ENCODE results near the gene RNF32. TPM values are rescaled to one million over a fixed set of nuclear protein-coding genes. Genes with fewer than 3 reads are reported as not detected.
"Not testable (repeated sequence)": the region's sequence is repeated elsewhere in the genome, so short reads cannot be mapped to it uniquely, and the experiment has no call there.

RNF32 gene
- total RNA-seq, 1 donor: under 0.01 TPM

GRCh38 chr7:156618078-156618779 lies 22.3 kb upstream of the RNF32 start:
- no peak for DNase-seq (ENCODE audit: insufficient read length, low spot score, missing footprints)
- Histone ChIP-seq H3K36me3 (ENCODE audit: insufficient read depth, low read length) (no peaks in the 10 kb centered on the region), H2AFZ (ENCODE audit: low read length) (no peak overlapping the region), H3K79me2 (ENCODE audit: insufficient read depth, low read length) (no peaks in the 10 kb centered on the region), H3K4me2 (ENCODE audit: insufficient read depth, low read length) (no peak overlapping the region), H4K20me1 (ENCODE audit: insufficient read depth, low read length) (no peaks in the 10 kb centered on the region), H3K4me1 (ENCODE audit: insufficient read depth, low read length) (no peaks in the 10 kb centered on the region), H3K27me3 (ENCODE audit: insufficient read depth, low read length) (peaks cover 22% of the 10 kb centered on the region), H3K27ac (ENCODE audit: low read depth, low read length) (no peak overlapping the region), H3K4me3 (ENCODE audit: insufficient read depth, low read length) (no peak overlapping the region), H3K9me3 (ENCODE audit: low read depth, low read length) (no peaks in the 10 kb centered on the region)
- TF ChIP-seq CTCF (IDR thresholded peaks at IDR 0.05; ENCODE audit: extremely low read depth, low read depth, low read length): no peak

- Histone ChIP-seq H3K27me3 (ENCODE audit: insufficient read depth, low read length) (peaks cover 22% of the 10 kb centered on the region), H3K4me2 (ENCODE audit: insufficient read depth, low read length) (no peak overlapping the region), H3K36me3 (ENCODE audit: insufficient read depth, low read length) (no peaks in the 10 kb centered on the region), H2AFZ (ENCODE audit: low read length) (no peak overlapping the region), H3K9me3 (ENCODE audit: low read depth, low read length) (no peaks in the 10 kb centered on the region), H4K20me1 (ENCODE audit: insufficient read depth, low read length) (no peaks in the 10 kb centered on the region), H3K4me3 (ENCODE audit: insufficient read depth, low read length) (no peak overlapping the region), H3K79me2 (ENCODE audit: insufficient read depth, low read length) (no peaks in the 10 kb centered on the region), H3K4me1 (ENCODE audit: insufficient read depth, low read length) (no peaks in the 10 kb centered on the region), H3K27ac (ENCODE audit: low read depth, low read length) (no peak overlapping the region)
- TF ChIP-seq CTCF (IDR thresholded peaks at IDR 0.05; ENCODE audit: extremely low read depth, low read depth, low read length): no peak
- no peak for DNase-seq (ENCODE audit: insufficient read length, low spot score, missing footprints)
Observed at GRCh38 chr7:156618780-156619367, 21.7 kb upstream of the RNF32 start.

- H3K4me1 ChIP-seq (ENCODE audit: insufficient read depth, low read length); H2AFZ ChIP-seq (ENCODE audit: low read length); H3K4me2 ChIP-seq (ENCODE audit: insufficient read depth, low read length); DNase-seq (ENCODE audit: insufficient read length, low spot score, missing footprints); H3K27ac ChIP-seq (ENCODE audit: low read depth, low read length); H3K79me2 ChIP-seq (ENCODE audit: insufficient read depth, low read length); H3K36me3 ChIP-seq (ENCODE audit: insufficient read depth, low read length); H4K20me1 ChIP-seq (ENCODE audit: insufficient read depth, low read length); H3K4me3 ChIP-seq (ENCODE audit: insufficient read depth, low read length); H3K9me3 ChIP-seq (ENCODE audit: low read depth, low read length): not testable (repeated sequence)
- H3K27me3 ChIP-seq (ENCODE audit: insufficient read depth, low read length): peaks cover 22% of the 10 kb centered on the region
Observed at GRCh38 chr7:156619488-156620290, 20.9 kb upstream of the RNF32 start.

GRCh38 chr7:156620291-156620675 lies 20.3 kb upstream of the RNF32 start:
- H3K4me1 ChIP-seq (ENCODE audit: insufficient read depth, low read length): no peaks in the 10 kb centered on the region
- no peaks in the 10 kb centered on the region for H4K20me1 ChIP-seq (ENCODE audit: insufficient read depth, low read length)
- H3K4me3 ChIP-seq (ENCODE audit: insufficient read depth, low read length): no peak overlapping the region
- no peak overlapping the region for H3K27ac ChIP-seq (ENCODE audit: low read depth, low read length)
- H3K4me2 ChIP-seq (ENCODE audit: insufficient read depth, low read length): no peak overlapping the region
- TF ChIP-seq CTCF (IDR thresholded peaks at IDR 0.05; ENCODE audit: extremely low read depth, low read depth, low read length): no peak
- no peak for DNase-seq (ENCODE audit: insufficient read length, low spot score, missing footprints)
- H2AFZ ChIP-seq (ENCODE audit: low read length): no peak overlapping the region
- peaks cover 19% of the 10 kb centered on the region for H3K27me3 ChIP-seq (ENCODE audit: insufficient read depth, low read length)
- H3K36me3 ChIP-seq (ENCODE audit: insufficient read depth, low read length): no peaks in the 10 kb centered on the region
- H3K9me3 ChIP-seq (ENCODE audit: low read depth, low read length): no peaks in the 10 kb centered on the region
- H3K79me2 ChIP-seq (ENCODE audit: insufficient read depth, low read length): no peaks in the 10 kb centered on the region
